T-helper 17 cell (primary cell): ENCODE measurements around the gene SERPINB2. TPM values are rescaled to one million over a fixed set of nuclear protein-coding genes. Genes with fewer than 3 reads are reported as not detected.

Experiments
- ATAC-seq: fragments of 150-1000 bp; cut with Tn5 transposase; 2 replicates; pipeline ENCODE4 v1.10.0; 2021; ENCODE audit warnings: mild to moderate bottlenecking, moderate library complexity
- DNase-seq, 3 donors: peaks; one replicate each; pipeline versions ENCODE4 v3.0.0 to v3.0.0-alpha.2; 2020 to 2021
- H3K9me3 ChIP-seq: one replicate; pipeline ENCODE4 v1.7.0; 2013; ENCODE audit warnings: low read length, mild to moderate bottlenecking; ENCODE audit not compliant: control insufficient read depth, poor library complexity, severe bottlenecking
- H3K27ac Mint-ChIP-seq: one replicate; pipeline ENCODE4 v1.8.0; 2022; ENCODE audit warnings: mild to moderate bottlenecking, moderate library complexity, mixed read lengths
- H3K27me3 Mint-ChIP-seq: one replicate; pipeline ENCODE4 v1.8.0; 2022; ENCODE audit warnings: mixed read lengths
- H3K36me3 Mint-ChIP-seq: one replicate; pipeline ENCODE4 v1.8.0; 2022; ENCODE audit warnings: low read depth, mixed read lengths
- H3K4me1 Mint-ChIP-seq: one replicate; pipeline ENCODE4 v1.8.0; 2022; ENCODE audit warnings: mild to moderate bottlenecking, mixed read lengths
- H3K4me3 Mint-ChIP-seq: one replicate; pipeline ENCODE4 v1.8.0; 2022; ENCODE audit warnings: mild to moderate bottlenecking, moderate library complexity, mixed read lengths
- total RNA-seq, 4 donors: library from RNA in 2 of 4; stranded (reverse) in 2 of 4; gene quantifications; one replicate each; pipeline ENCODE4 v1.2.3 and lab custom pipeline; 2022 to 2026

SERPINB2 gene, protein sequence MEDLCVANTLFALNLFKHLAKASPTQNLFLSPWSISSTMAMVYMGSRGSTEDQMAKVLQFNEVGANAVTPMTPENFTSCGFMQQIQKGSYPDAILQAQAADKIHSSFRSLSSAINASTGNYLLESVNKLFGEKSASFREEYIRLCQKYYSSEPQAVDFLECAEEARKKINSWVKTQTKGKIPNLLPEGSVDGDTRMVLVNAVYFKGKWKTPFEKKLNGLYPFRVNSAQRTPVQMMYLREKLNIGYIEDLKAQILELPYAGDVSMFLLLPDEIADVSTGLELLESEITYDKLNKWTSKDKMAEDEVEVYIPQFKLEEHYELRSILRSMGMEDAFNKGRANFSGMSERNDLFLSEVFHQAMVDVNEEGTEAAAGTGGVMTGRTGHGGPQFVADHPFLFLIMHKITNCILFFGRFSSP
- total RNA-seq (under 1 TPM; 0.45 to 0.99 TPM), total RNA-seq (lab: John Stamatoyannopoulos, UW) (0 to 0.15 reads per million in 2 donors)

GRCh38 chr18:63887424-63887823, at the start of gene SERPINB2:
Gene SERPINB2 (plus strand): TSS chr18:63887705. CDS start chr18:63891445, 3,740 bp downstream.
- DNase-seq (no peak), ATAC-seq (no peak)
- H3K27ac Mint-ChIP-seq = no peak within 1 kb of the TSS
- no peaks in the 10 kb centered on the region for H3K36me3 Mint-ChIP-seq
- H3K4me3 Mint-ChIP-seq = no peak within 1 kb of the TSS
- no peaks in the 10 kb centered on the region for H3K9me3 ChIP-seq
- peaks cover 27% of the 10 kb centered on the region for H3K27me3 Mint-ChIP-seq
- no peaks in the 10 kb centered on the region for H3K4me1 Mint-ChIP-seq

DNA sequence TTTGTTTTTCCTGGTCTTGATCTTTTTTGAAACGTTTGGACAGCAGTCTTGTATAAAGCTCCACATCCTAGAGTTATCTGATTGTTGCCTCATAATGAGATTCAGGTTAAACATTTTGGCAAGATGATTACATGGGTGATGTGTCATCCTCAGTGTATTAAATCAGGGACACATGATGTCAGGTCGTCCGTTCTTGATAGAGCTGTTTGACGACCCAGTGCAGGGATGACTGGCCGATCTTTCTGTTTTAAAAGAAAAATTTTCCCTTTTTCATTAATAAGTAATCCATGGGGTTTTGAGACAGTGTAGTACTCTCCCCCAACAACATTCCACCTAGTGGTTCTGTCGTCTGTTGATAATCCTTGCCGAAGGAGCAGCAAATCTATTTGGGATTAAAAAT, 44.5 kb upstream of the SERPINB2 start:
- H3K9me3 ChIP-seq = no peaks in the 10 kb centered on the region
- peaks cover 38% of the 10 kb centered on the region for H3K27me3 Mint-ChIP-seq
- H3K27ac Mint-ChIP-seq = no peak overlapping the region
- H3K4me3 Mint-ChIP-seq = no peak overlapping the region
- DNase-seq = no peak
- H3K36me3 Mint-ChIP-seq = no peaks in the 10 kb centered on the region
- no peaks in the 10 kb centered on the region for H3K4me1 Mint-ChIP-seq
- ATAC-seq = no peak

- no peak overlapping the region for H3K4me3 Mint-ChIP-seq
- H3K9me3 ChIP-seq = no peaks in the 10 kb centered on the region
- DNase-seq = no peak
- H3K4me1 Mint-ChIP-seq = no peaks in the 10 kb centered on the region
- peaks cover 44% of the 10 kb centered on the region for H3K27me3 Mint-ChIP-seq
- H3K36me3 Mint-ChIP-seq = no peaks in the 10 kb centered on the region
- no peak overlapping the region for H3K27ac Mint-ChIP-seq
- ATAC-seq = no peak
Observed at GRCh38 chr18:63844254-63844653, 43.3 kb upstream of the SERPINB2 start.

DNA sequence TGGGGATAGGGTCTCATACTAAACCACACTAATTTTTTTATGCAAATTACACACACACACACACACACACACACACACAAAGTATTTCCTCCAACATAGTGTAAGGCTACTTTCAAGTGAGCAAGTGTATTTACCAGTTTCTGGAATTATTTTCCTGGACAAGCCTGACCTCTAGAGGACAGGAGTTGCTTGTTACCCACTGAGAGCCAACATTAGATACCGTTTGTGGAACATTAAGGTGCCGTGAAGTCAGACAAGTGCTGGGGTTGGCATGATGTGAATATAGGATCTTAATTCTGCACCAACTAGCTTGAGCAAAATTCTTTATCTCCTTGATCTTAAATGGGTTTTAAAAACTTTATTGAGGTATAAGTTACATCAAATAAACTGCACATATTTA, 39.3 kb upstream of the SERPINB2 start:
- H3K36me3 Mint-ChIP-seq = no peaks in the 10 kb centered on the region
- ATAC-seq = no peak
- H3K4me1 Mint-ChIP-seq = no peaks in the 10 kb centered on the region
- H3K9me3 ChIP-seq = no peaks in the 10 kb centered on the region
- H3K27ac Mint-ChIP-seq = no peak overlapping the region
- no peak overlapping the region for H3K4me3 Mint-ChIP-seq
- peaks cover 26% of the 10 kb centered on the region for H3K27me3 Mint-ChIP-seq
- DNase-seq = no peak

GRCh38 chr18:63850020-63850419, 37.5 kb upstream of the SERPINB2 start:
- H3K36me3 Mint-ChIP-seq = no peaks in the 10 kb centered on the region
- H3K9me3 ChIP-seq = no peaks in the 10 kb centered on the region
- H3K4me3 Mint-ChIP-seq = no peak overlapping the region
- DNase-seq (no peak), ATAC-seq (no peak)
- peaks cover 23% of the 10 kb centered on the region for H3K27me3 Mint-ChIP-seq
- H3K27ac Mint-ChIP-seq = no peak overlapping the region
- H3K4me1 Mint-ChIP-seq = no peaks in the 10 kb centered on the region

DNA sequence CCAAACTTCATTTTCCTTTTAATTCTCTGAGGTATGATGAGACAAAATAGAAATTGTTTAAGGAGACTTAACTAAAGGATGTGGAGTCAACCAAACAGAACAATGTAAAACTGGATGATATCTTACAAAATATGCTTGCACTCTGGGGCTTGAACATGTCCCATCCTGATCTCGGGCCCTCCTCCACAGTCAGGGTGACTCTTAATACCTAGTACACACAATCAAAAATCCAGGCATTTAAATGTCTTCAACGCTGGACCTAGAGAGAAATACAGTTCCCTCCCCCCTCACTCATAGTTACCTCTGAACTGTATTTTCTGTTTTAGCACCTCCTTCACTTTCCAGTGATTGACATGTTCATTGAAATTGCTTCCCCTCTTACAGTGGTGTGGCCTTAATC, 36.9 kb upstream of the SERPINB2 start:
- Mint-ChIP-seq H3K27me3 (peaks cover 17% of the 10 kb centered on the region), H3K4me1 (no peaks in the 10 kb centered on the region), H3K27ac (no peak overlapping the region), H3K4me3 (no peak overlapping the region), H3K36me3 (no peaks in the 10 kb centered on the region)
- DNase-seq = no peak
- no peak for ATAC-seq
- no peaks in the 10 kb centered on the region for H3K9me3 ChIP-seq

- no peak overlapping the region for H3K27ac Mint-ChIP-seq
- H3K27me3 Mint-ChIP-seq = peaks cover 16% of the 10 kb centered on the region
- no peaks in the 10 kb centered on the region for H3K36me3 Mint-ChIP-seq
- no peaks in the 10 kb centered on the region for H3K4me1 Mint-ChIP-seq
- no peak overlapping the region for H3K4me3 Mint-ChIP-seq
- DNase-seq (no peak), ATAC-seq (no peak)
- H3K9me3 ChIP-seq = no peaks in the 10 kb centered on the region
Observed at GRCh38 chr18:63858456-63858855, 29.0 kb upstream of the SERPINB2 start.

GRCh38 chr18:63859781-63860475, 27.6 kb upstream of the SERPINB2 start:
- DNase-seq (no peak), ATAC-seq (no peak)
- Mint-ChIP-seq H3K36me3 (no peaks in the 10 kb centered on the region), H3K27ac (no peak overlapping the region), H3K27me3 (peaks cover 16% of the 10 kb centered on the region), H3K4me3 (no peak overlapping the region), H3K4me1 (no peaks in the 10 kb centered on the region)
- H3K9me3 ChIP-seq = no peaks in the 10 kb centered on the region

DNA sequence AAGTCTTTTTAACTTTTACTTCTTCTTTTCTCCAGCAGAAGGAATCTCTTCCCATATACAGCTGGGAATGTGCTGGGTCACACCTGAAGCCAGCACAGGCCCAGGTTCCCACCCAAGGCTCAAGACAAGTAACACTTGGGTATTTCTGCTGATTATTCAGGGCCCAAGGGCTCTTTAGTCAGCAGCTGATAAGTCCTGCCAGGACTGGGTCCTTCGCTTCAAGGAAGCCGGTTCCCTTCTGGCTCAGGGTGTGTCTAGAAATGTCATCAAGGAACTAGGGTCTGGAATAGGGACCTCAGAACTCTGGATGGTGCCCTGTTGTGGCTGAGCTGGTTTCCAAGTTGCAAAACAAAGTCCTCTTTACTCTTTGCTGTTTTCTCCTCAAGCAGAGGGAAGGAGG, 27.0 kb upstream of the SERPINB2 start:
- H3K9me3 ChIP-seq = no peaks in the 10 kb centered on the region
- peaks cover 16% of the 10 kb centered on the region for H3K27me3 Mint-ChIP-seq
- no peak overlapping the region for H3K4me3 Mint-ChIP-seq
- H3K4me1 Mint-ChIP-seq = no peaks in the 10 kb centered on the region
- no peak for DNase-seq
- no peak overlapping the region for H3K27ac Mint-ChIP-seq
- no peaks in the 10 kb centered on the region for H3K36me3 Mint-ChIP-seq
- ATAC-seq = no peak

DNA sequence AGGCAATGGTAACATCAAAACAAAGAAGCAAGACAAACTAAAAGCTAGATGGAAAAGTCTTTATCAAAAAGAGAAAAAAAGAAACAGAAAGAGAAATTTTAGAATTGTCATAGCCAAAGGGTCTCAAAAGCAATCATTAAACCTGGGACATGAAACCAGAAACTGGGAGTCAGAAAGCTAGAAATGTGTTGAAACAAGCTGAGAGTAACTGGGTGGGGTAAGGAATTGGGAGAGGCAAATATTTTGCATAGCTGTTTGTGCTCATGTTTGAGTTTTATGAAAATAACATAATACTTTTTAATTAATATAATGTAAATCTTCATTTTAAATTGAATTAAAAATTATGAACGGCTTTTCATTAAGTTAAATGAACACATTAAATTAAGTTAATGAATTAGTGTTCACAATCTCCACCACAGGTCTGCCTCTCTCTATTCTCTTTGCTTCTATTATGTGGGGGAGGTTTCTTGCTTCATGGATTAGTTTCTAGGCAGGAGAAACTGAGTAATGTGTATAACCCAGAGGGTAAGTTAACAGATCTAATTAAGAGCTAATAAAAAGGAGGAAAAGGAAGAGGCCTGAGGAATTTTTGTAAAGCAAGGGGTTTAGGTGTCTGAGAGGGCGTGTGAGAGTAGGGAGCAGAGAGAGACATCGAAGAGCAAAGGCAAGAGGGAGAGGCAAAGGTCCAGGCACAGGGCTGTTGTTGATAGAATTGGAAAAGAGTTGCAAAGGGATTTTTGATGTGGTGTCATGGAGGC, 20.0 kb upstream of the SERPINB2 start:
- no peaks in the 10 kb centered on the region for H3K9me3 ChIP-seq
- no peak for ATAC-seq
- Mint-ChIP-seq H3K27ac (no peak overlapping the region), H3K36me3 (no peaks in the 10 kb centered on the region), H3K27me3 (peaks cover 4% of the 10 kb centered on the region), H3K4me1 (no peaks in the 10 kb centered on the region), H3K4me3 (no peak overlapping the region)
- DNase-seq = no peak

DNA sequence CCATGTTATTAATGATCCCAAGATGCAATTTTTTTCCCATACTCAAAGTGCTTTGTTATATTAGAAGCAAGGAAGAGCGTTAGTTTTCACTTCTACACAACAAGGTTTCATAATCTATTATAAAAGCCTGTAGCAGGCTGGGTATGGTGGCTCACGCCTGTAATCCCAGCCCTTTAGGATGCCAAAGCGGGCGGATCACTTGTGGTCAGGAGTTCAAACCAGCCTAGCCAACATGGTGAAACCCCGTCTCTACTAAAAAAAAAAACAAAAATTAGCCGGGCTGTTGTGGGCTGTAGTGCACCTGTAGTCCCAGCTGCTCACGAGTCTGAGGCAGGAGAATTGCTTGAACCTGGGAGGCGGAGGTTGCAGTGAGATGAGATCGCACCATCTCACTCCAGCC, 19.0 kb upstream of the SERPINB2 start:
- H3K36me3 Mint-ChIP-seq = no peaks in the 10 kb centered on the region
- H3K27ac Mint-ChIP-seq = no peak overlapping the region
- peaks cover 4% of the 10 kb centered on the region for H3K27me3 Mint-ChIP-seq
- no peaks in the 10 kb centered on the region for H3K9me3 ChIP-seq
- no peaks in the 10 kb centered on the region for H3K4me1 Mint-ChIP-seq
- H3K4me3 Mint-ChIP-seq = no peak overlapping the region
- DNase-seq (no peak), ATAC-seq (no peak)

DNA sequence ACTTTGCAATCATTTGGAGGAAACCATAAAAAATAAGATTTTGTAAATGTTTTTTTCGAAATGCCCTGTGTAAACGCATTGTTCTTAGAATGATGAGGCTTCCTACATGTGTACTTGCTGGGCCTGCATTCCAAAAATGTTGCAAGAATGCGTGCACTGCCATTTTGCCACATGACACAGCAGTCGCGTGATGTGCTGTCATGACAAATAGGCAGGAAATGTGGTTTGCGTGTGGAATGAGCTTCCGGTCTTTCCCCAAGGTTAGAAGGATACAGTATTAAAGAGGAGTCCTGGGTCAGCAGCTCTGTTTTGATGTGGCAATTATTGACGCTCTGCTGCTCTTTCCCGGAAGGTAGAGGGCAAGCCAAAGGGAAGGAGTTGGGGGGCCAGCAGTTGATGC, 18.1 kb upstream of the SERPINB2 start:
- H3K9me3 ChIP-seq = no peaks in the 10 kb centered on the region
- no peak overlapping the region for H3K4me3 Mint-ChIP-seq
- DNase-seq (no peak), ATAC-seq (no peak)
- no peak overlapping the region for H3K27ac Mint-ChIP-seq
- H3K4me1 Mint-ChIP-seq = no peaks in the 10 kb centered on the region
- H3K27me3 Mint-ChIP-seq = peaks cover 4% of the 10 kb centered on the region
- no peaks in the 10 kb centered on the region for H3K36me3 Mint-ChIP-seq

- ATAC-seq (no peak), DNase-seq (no peak)
- no peaks in the 10 kb centered on the region for H3K36me3 Mint-ChIP-seq
- H3K27me3 Mint-ChIP-seq = peaks cover 4% of the 10 kb centered on the region
- H3K4me3 Mint-ChIP-seq = no peak overlapping the region
- no peaks in the 10 kb centered on the region for H3K4me1 Mint-ChIP-seq
- no peaks in the 10 kb centered on the region for H3K9me3 ChIP-seq
- H3K27ac Mint-ChIP-seq = no peak overlapping the region
Observed at GRCh38 chr18:63869851-63870250, 17.7 kb upstream of the SERPINB2 start.
